Measurements from ENCODE around the gene MRPL48. TPM values are rescaled to one million over a fixed set of nuclear protein-coding genes. Genes with fewer than 3 reads are reported as not detected.

MRPL48 gene
- total RNA-seq, 1 experiment from 2014 or later, result 36.8 TPM

GRCh38 chr11:73779084-73779902 is 8.4 kb upstream of the MRPL48 start:
- Mint-ChIP-seq H3K27me3 (ENCODE audit: insufficient read depth, unreplicated experiment) (no peaks in the 10 kb centered on the region), H3K4me3 (ENCODE audit: unreplicated experiment) (peak overlapping the region; percentile 98), H3K36me3 (ENCODE audit: insufficient read depth, unreplicated experiment) (no peaks in the 10 kb centered on the region), H3K9me3 (ENCODE audit: unreplicated experiment) (no peaks in the 10 kb centered on the region), H3K27ac (ENCODE audit: low read depth, unreplicated experiment) (peak overlapping the region; percentile 99), H3K4me1 (ENCODE audit: insufficient read depth, unreplicated experiment) (no peaks in the 10 kb centered on the region)
- ChIA-PET CTCF (interaction anchor here (0.5 to 1.7 kb wide), 3 partner anchors 12 to 39 kb away, joined by 3 to 13 read pairs (median 3); partner anchors contain the start of gene RAB6A), POLR2A (interaction anchor here (0.5 to 5.7 kb wide), 19 partner anchors 9 to 1512 kb away, joined by 3 to 211 read pairs (median 4); partner anchors contain the start of genes LIPT2, MRPL48 and RAB6A)
- TSS peak; percentile 85 for BruUV-seq (replicated peaks)
- no peak for TF ChIP-seq CTCF (IDR thresholded peaks at IDR 0.05; ENCODE audit: unreplicated experiment)
- intact Hi-C loops (cut with micrococcal nuclease), result loop anchor here (1.0 kb wide), 1 partner anchor 18 kb away; the partner anchor contains the start of gene RAB6A
- peak; percentile 98 for DNase-seq (ENCODE audit: unreplicated experiment)

DNA sequence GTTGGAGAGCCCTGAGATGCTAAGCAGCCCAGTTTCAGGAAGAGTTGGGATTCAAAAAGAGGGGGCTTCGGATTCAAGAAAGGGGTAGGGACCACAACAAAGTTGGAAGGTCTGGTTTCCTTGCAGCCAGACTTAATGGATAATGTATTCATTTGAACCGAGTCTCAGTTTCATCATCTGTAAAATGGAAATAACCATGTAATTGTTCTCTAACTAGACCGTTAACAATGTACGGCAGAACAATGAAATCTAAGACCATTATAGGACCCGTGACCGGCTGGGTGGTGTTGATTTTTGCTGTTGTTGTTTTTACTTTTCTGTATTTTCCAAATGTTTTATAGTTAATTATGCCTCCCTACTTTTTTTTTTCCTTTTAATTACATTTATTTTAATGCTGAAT is 6.4 kb upstream of the MRPL48 start:
- ChIA-PET CTCF (no interaction called here), POLR2A (no interaction called here)
- H3K27ac Mint-ChIP-seq (ENCODE audit: low read depth, unreplicated experiment), result peak overlapping the region; percentile 59
- peaks cover 5% of the 10 kb centered on the region for H3K4me1 Mint-ChIP-seq (ENCODE audit: insufficient read depth, unreplicated experiment)
- H3K9me3 Mint-ChIP-seq (ENCODE audit: unreplicated experiment), result no peaks in the 10 kb centered on the region
- BruUV-seq (replicated peaks), result no TSS peak
- H3K4me3 Mint-ChIP-seq (ENCODE audit: unreplicated experiment), result no peak overlapping the region
- no peak for DNase-seq (ENCODE audit: unreplicated experiment)
- TF ChIP-seq CTCF (IDR thresholded peaks at IDR 0.05; ENCODE audit: unreplicated experiment), result no peak
- peaks cover 7% of the 10 kb centered on the region for H3K36me3 Mint-ChIP-seq (ENCODE audit: insufficient read depth, unreplicated experiment)
- H3K27me3 Mint-ChIP-seq (ENCODE audit: insufficient read depth, unreplicated experiment), result no peaks in the 10 kb centered on the region
- intact Hi-C loops (cut with micrococcal nuclease), result no loop called here

DNA sequence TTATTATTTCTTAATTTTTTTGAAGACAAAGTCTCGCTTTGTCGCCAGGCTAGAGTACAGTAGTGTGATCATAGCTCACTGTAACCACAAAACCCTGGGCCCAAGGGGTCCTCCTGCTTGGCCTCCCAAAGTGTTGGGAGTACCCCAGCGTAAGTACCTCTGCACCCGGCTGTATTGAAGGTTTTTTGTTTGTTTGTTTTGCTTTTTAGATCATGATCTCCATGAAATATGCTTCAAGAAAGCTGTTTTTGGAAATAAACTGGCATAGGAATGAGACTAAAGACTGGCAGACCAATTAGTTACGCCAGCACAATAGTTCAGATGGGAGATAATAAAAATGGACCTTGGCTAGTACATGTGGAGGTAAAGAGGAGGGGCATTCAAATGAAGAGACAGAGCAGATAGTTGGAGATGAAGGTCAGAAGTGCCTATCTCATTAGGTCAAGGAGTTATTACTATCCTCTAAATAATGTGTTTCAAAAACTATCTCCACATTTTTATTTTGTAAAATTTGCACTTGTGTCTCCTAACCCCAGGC is 4.1 kb upstream of the MRPL48 start:
- H3K36me3 Mint-ChIP-seq (ENCODE audit: insufficient read depth, unreplicated experiment), result peaks cover 7% of the 10 kb centered on the region
- H3K9me3 Mint-ChIP-seq (ENCODE audit: unreplicated experiment), result no peaks in the 10 kb centered on the region
- intact Hi-C loops (cut with micrococcal nuclease), result no loop called here
- no peak overlapping the region for H3K4me3 Mint-ChIP-seq (ENCODE audit: unreplicated experiment)
- ChIA-PET CTCF (interaction anchor here (1.5 kb wide), 1 partner anchor 23 kb away, joined by 3 read pairs; the partner anchor contains the start of gene RAB6A), POLR2A (interaction anchor here (1.0 to 4.7 kb wide), 5 partner anchors 21 to 83 kb away, joined by 4 to 32 read pairs (median 6); partner anchors contain the start of gene RAB6A)
- peaks cover 12% of the 10 kb centered on the region for H3K4me1 Mint-ChIP-seq (ENCODE audit: insufficient read depth, unreplicated experiment)
- no TSS peak for BruUV-seq (replicated peaks)
- DNase-seq (ENCODE audit: unreplicated experiment), result no peak
- TF ChIP-seq CTCF (IDR thresholded peaks at IDR 0.05; ENCODE audit: unreplicated experiment), result no peak
- no peak overlapping the region for H3K27ac Mint-ChIP-seq (ENCODE audit: low read depth, unreplicated experiment)
- no peaks in the 10 kb centered on the region for H3K27me3 Mint-ChIP-seq (ENCODE audit: insufficient read depth, unreplicated experiment)

DNA sequence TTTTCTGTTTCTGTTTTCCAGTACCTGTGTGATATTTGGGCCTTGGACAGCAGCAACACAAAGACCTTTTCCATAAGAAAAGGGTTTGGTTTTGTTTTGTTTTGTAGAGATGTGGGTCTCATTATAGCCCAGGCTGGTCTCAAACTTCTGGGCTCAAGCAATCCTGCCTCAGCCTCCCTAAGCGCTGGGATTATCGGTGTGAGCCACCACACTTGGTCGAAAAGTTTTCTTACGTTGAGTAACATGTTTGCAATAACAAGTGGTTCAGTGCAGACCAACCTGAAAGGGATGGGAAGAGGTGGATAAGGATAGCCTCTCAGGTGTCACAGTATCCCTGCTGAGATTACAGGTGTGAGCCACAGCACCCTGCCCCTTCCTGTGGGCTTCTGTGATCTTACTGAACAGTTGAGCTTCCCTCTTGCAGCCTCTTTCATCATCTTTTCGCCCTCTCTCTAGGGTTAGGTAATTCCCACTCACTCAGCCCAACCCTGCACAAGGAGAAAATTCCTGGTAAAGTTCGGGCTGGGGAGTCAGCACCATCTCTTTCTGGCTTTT is 3.5 kb upstream of the MRPL48 start:
- POLR2A ChIA-PET, result interaction anchor here (0.6 to 4.7 kb wide), 11 partner anchors 21 to 1744 kb away, joined by 3 to 32 read pairs (median 4); partner anchors contain the start of genes COA4, PAAF1 and RAB6A
- CTCF ChIA-PET, result interaction anchor here (1.5 kb wide), 1 partner anchor 23 kb away, joined by 3 read pairs; the partner anchor contains the start of gene RAB6A
- no peak for TF ChIP-seq CTCF (IDR thresholded peaks at IDR 0.05; ENCODE audit: unreplicated experiment)
- peaks cover 7% of the 10 kb centered on the region for H3K36me3 Mint-ChIP-seq (ENCODE audit: insufficient read depth, unreplicated experiment)
- DNase-seq (ENCODE audit: unreplicated experiment), result peak; percentile 39
- intact Hi-C loops (cut with micrococcal nuclease), result no loop called here
- no peak overlapping the region for H3K4me3 Mint-ChIP-seq (ENCODE audit: unreplicated experiment)
- no peaks in the 10 kb centered on the region for H3K9me3 Mint-ChIP-seq (ENCODE audit: unreplicated experiment)
- H3K27me3 Mint-ChIP-seq (ENCODE audit: insufficient read depth, unreplicated experiment), result no peaks in the 10 kb centered on the region
- peaks cover 12% of the 10 kb centered on the region for H3K4me1 Mint-ChIP-seq (ENCODE audit: insufficient read depth, unreplicated experiment)
- H3K27ac Mint-ChIP-seq (ENCODE audit: low read depth, unreplicated experiment), result peak overlapping the region; percentile 63
- no TSS peak for BruUV-seq (replicated peaks)
